Stimulated activated CD8-positive, alpha-beta memory T cell treated with anti-CD3 and anti-CD28 coated beads, Interleukin-4, amount 100 ng/mL, for 48 hours (primary cell): ENCODE measurements around the gene AP5S1.
A peak's percentile ranks its signal among the peaks of the same experiment; 100 is the strongest.
"Not testable (repeated sequence)": the region's sequence is repeated elsewhere in the genome, so short reads cannot be mapped to it uniquely, and the experiment has no call there.

Source experiments
- DNase-seq: peaks from one replicate; pipeline ENCODE4 v3.0.0-alpha.2; 2020

Gene AP5S1

GRCh38 chr20:3812975-3813847 is 7.1 kb upstream of the AP5S1 start:
- DNase-seq = no peak

- DNase-seq = peak; percentile 63
These were observed 6.3 kb upstream of the AP5S1 start for GRCh38 chr20:3813848-3814581.

GRCh38 chr20:3814928-3815495 is 5.3 kb upstream of the AP5S1 start:
- no peak for DNase-seq

- DNase-seq = peak; percentile 60
These were observed 4.5 kb upstream of the AP5S1 start for GRCh38 chr20:3815703-3816315.

- no peak for DNase-seq
These were observed 1.9 kb upstream of the AP5S1 start for GRCh38 chr20:3818155-3819151.

- no peak for DNase-seq
These were observed 818 bp upstream of the AP5S1 start for GRCh38 chr20:3819411-3820047.

GRCh38 chr20:3820901-3821727 is 767 bp downstream of the AP5S1 start:
- DNase-seq = no peak

- DNase-seq = no peak
These were observed 1.6 kb downstream of the AP5S1 start for GRCh38 chr20:3821996-3822395.

GRCh38 chr20:3823881-3824280 is 3.5 kb downstream of the AP5S1 start:
- no peak for DNase-seq

- DNase-seq = no peak
These were observed 5.2 kb downstream of the AP5S1 start for GRCh38 chr20:3825526-3825925.

GRCh38 chr20:3826420-3826819 is 6.1 kb downstream of the AP5S1 start:
- no peak for DNase-seq

- DNase-seq = no peak
These were observed 8.5 kb downstream of the AP5S1 start for GRCh38 chr20:3828798-3829197.

- not testable (repeated sequence) for DNase-seq
These were observed 9.5 kb downstream of the AP5S1 start for GRCh38 chr20:3829891-3830290.

- no peak for DNase-seq
These were observed 15.8 kb downstream of the AP5S1 start for GRCh38 chr20:3836132-3836531.

- DNase-seq = no peak
These were observed 19.0 kb downstream of the AP5S1 start for GRCh38 chr20:3839328-3839727.

- not testable (repeated sequence) for DNase-seq
These were observed 19.9 kb downstream of the AP5S1 start for GRCh38 chr20:3840201-3840600.

GRCh38 chr20:3842348-3842930 is 22.1 kb downstream of the AP5S1 start:
- DNase-seq = no peak

GRCh38 chr20:3843490-3843889 is 23.1 kb downstream of the AP5S1 start:
- no peak for DNase-seq

GRCh38 chr20:3843990-3844619 is 23.8 kb downstream of the AP5S1 start:
- DNase-seq = not testable (repeated sequence)

- no peak for DNase-seq
These were observed 26.0 kb downstream of the AP5S1 start for GRCh38 chr20:3846378-3846739.
